ENCODE measurements around the gene BCKDHA.
"Not testable (repeated sequence)": the region's sequence is repeated elsewhere in the genome, so short reads cannot be mapped to it uniquely, and the experiment has no call there.

The BCKDHA gene

GRCh38 chr19:41369769-41370168 is 27.8 kb upstream of the BCKDHA start:
- H3K9me2 ChIP-seq (replicated peaks; ENCODE audit: insufficient read depth, low read length): no peaks in the 10 kb centered on the region
- DNase-seq: no peak

GRCh38 chr19:41371119-41371518 is 26.5 kb upstream of the BCKDHA start:
- not testable (repeated sequence) for H2AFZ ChIP-seq (ENCODE audit: low read length); H3K4me2 ChIP-seq (ENCODE audit: low read depth, low read length); H3K27me3 ChIP-seq (replicated peaks; ENCODE audit: insufficient read depth, low read length); H3K9ac ChIP-seq (ENCODE audit: low read length); H3K9me2 ChIP-seq (replicated peaks; ENCODE audit: insufficient read depth, low read length); H4K20me1 ChIP-seq (ENCODE audit: insufficient read depth, low read length); H3K36me3 ChIP-seq (replicated peaks; ENCODE audit: insufficient read depth, low read length); H3F3A ChIP-seq (ENCODE audit: insufficient read depth, low read length); DNase-seq; H3K79me2 ChIP-seq (ENCODE audit: low read length); H3K27ac ChIP-seq (ENCODE audit: low read length); H3K4me1 ChIP-seq (ENCODE audit: low read length); H3K9me3 ChIP-seq (replicated peaks; ENCODE audit: insufficient read depth, low read length); H3K4me3 ChIP-seq (ENCODE audit: low read length)

More at GRCh38 chr19:41369769-41370168, 27.8 kb upstream of the BCKDHA start:
- Histone ChIP-seq H3K4me3 (ENCODE audit: low read length) (no peak overlapping the region), H3K4me1 (ENCODE audit: low read length) (no peaks in the 10 kb centered on the region), H3K9me3 (replicated peaks; ENCODE audit: insufficient read depth, low read length) (no peaks in the 10 kb centered on the region), H3F3A (ENCODE audit: insufficient read depth, low read length) (no peaks in the 10 kb centered on the region), H3K27ac (ENCODE audit: low read length) (no peak overlapping the region), H3K9ac (ENCODE audit: low read length) (no peak overlapping the region), H2AFZ (ENCODE audit: low read length) (no peak overlapping the region), H3K36me3 (replicated peaks; ENCODE audit: insufficient read depth, low read length) (no peaks in the 10 kb centered on the region), H3K79me2 (ENCODE audit: low read length) (peaks cover 5% of the 10 kb centered on the region; the same call in 1 of the 2 replicates), H3K27me3 (replicated peaks; ENCODE audit: insufficient read depth, low read length) (no peaks in the 10 kb centered on the region), H4K20me1 (ENCODE audit: insufficient read depth, low read length) (no peaks in the 10 kb centered on the region), H3K4me2 (ENCODE audit: low read depth, low read length) (no peak overlapping the region)
- TF ChIP-seq CTCF (IDR thresholded peaks at IDR 0.05; ENCODE audit: low read length) (no peak), EZH2phosphoT487 (IDR thresholded peaks at IDR 0.05; ENCODE audit: low read length) (no peak), EZH2 (optimal IDR thresholded peaks at IDR 0.05; ENCODE audit: low read depth, low read length) (no peak)

GRCh38 chr19:41371541-41371940 is 26.1 kb upstream of the BCKDHA start:
- Histone ChIP-seq H2AFZ (ENCODE audit: low read length) (no peak overlapping the region), H3F3A (ENCODE audit: insufficient read depth, low read length) (no peaks in the 10 kb centered on the region), H3K79me2 (ENCODE audit: low read length) (no peaks in the 10 kb centered on the region), H3K9ac (ENCODE audit: low read length) (no peak overlapping the region), H3K4me2 (ENCODE audit: low read depth, low read length) (no peak overlapping the region), H3K4me1 (ENCODE audit: low read length) (no peaks in the 10 kb centered on the region), H3K27me3 (replicated peaks; ENCODE audit: insufficient read depth, low read length) (no peaks in the 10 kb centered on the region), H3K9me3 (replicated peaks; ENCODE audit: insufficient read depth, low read length) (no peaks in the 10 kb centered on the region), H3K27ac (ENCODE audit: low read length) (no peak overlapping the region), H3K4me3 (ENCODE audit: low read length) (no peak overlapping the region), H4K20me1 (ENCODE audit: insufficient read depth, low read length) (no peaks in the 10 kb centered on the region), H3K36me3 (replicated peaks; ENCODE audit: insufficient read depth, low read length) (no peaks in the 10 kb centered on the region), H3K9me2 (replicated peaks; ENCODE audit: insufficient read depth, low read length) (no peaks in the 10 kb centered on the region)
- DNase-seq: no peak
- TF ChIP-seq CTCF (IDR thresholded peaks at IDR 0.05; ENCODE audit: low read length) (no peak), EZH2phosphoT487 (IDR thresholded peaks at IDR 0.05; ENCODE audit: low read length) (no peak), EZH2 (optimal IDR thresholded peaks at IDR 0.05; ENCODE audit: low read depth, low read length) (no peak)

GRCh38 chr19:41372501-41372900 is 25.1 kb upstream of the BCKDHA start:
- H3K9me2 ChIP-seq (replicated peaks; ENCODE audit: insufficient read depth, low read length): no peaks in the 10 kb centered on the region
- no peaks in the 10 kb centered on the region for H3K79me2 ChIP-seq (ENCODE audit: low read length)
- no peaks in the 10 kb centered on the region for H3K27me3 ChIP-seq (replicated peaks; ENCODE audit: insufficient read depth, low read length)
- no peaks in the 10 kb centered on the region for H3K4me1 ChIP-seq (ENCODE audit: low read length)
- no peak for DNase-seq
- H3K9me3 ChIP-seq (replicated peaks; ENCODE audit: insufficient read depth, low read length): no peaks in the 10 kb centered on the region
- no peak overlapping the region for H3K4me3 ChIP-seq (ENCODE audit: low read length)
- no peaks in the 10 kb centered on the region for H3F3A ChIP-seq (ENCODE audit: insufficient read depth, low read length)
- TF ChIP-seq EZH2phosphoT487 (IDR thresholded peaks at IDR 0.05; ENCODE audit: low read length): no peak
- no peak for TF ChIP-seq CTCF (IDR thresholded peaks at IDR 0.05; ENCODE audit: low read length)
- TF ChIP-seq EZH2 (optimal IDR thresholded peaks at IDR 0.05; ENCODE audit: low read depth, low read length): no peak
- H3K9ac ChIP-seq (ENCODE audit: low read length): no peak overlapping the region
- H3K36me3 ChIP-seq (replicated peaks; ENCODE audit: insufficient read depth, low read length): no peaks in the 10 kb centered on the region
- no peak overlapping the region for H2AFZ ChIP-seq (ENCODE audit: low read length)
- H4K20me1 ChIP-seq (ENCODE audit: insufficient read depth, low read length): no peaks in the 10 kb centered on the region
- H3K27ac ChIP-seq (ENCODE audit: low read length): no peak overlapping the region
- no peak overlapping the region for H3K4me2 ChIP-seq (ENCODE audit: low read depth, low read length)

All from MM.1S (cell line).